ENCODE measurements around the gene UNKL. TPM values are rescaled to one million over a fixed set of nuclear protein-coding genes. Genes with fewer than 3 reads are reported as not detected.

The UNKL gene
- total RNA-seq, 1 donor from 2014 or later, result 43.6 TPM

DNA sequence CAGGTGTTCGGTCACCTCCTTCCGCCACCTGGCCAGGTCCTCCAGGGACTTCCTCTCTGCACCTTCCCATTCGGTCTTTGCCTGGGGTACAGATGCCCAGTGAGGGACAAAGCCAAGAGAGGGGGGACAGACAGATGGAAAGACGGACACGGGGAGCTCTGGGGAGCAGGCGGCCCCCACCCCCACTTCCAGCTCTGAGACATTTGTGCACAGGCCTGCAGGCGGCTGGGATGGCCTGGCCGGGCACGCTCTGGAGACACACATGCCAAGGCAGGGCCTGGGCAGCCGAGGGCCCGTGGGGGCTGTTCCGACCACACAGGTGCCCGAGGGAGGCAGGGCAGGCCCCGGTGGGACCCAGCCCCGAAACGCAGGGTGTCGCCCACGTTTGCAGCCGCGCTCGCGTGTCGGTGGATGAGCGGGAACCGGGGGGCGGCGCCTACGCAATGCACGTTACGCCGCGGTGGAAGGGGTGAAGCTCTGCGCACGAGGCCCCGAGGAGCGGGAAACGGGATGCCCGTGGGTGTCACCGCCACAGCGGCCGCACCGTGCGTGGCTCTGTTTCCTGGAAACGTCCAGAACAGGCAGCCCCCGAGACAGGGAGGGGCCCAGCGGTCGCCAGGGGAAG, 22.3 kb upstream of the UNKL start:
- H3K27me3 Mint-ChIP-seq (ENCODE audit: low read depth), result no peaks in the 10 kb centered on the region
- no peak for DNase-seq (ENCODE audit: low spot score in 2 of 2, unreplicated experiment in 2 of 2)
- H3K9me3 Mint-ChIP-seq, result no peaks in the 10 kb centered on the region
- no peaks in the 10 kb centered on the region for H3K36me3 Mint-ChIP-seq
- no peaks in the 10 kb centered on the region for H3K4me1 Mint-ChIP-seq
- H3K4me3 Mint-ChIP-seq, result no peak overlapping the region
- TF ChIP-seq CTCF (IDR thresholded peaks at IDR 0.05; ENCODE audit: unreplicated experiment), result no peak
- no peak overlapping the region for H3K27ac Mint-ChIP-seq

- H3K27ac Mint-ChIP-seq, result no peak overlapping the region
- no peaks in the 10 kb centered on the region for H3K9me3 Mint-ChIP-seq
- DNase-seq (ENCODE audit: low spot score in 2 of 2, unreplicated experiment in 2 of 2), result no peak
- TF ChIP-seq CTCF (IDR thresholded peaks at IDR 0.05; ENCODE audit: unreplicated experiment), result no peak
- H3K27me3 Mint-ChIP-seq (ENCODE audit: low read depth), result no peaks in the 10 kb centered on the region
- no peaks in the 10 kb centered on the region for H3K4me1 Mint-ChIP-seq
- no peak overlapping the region for H3K4me3 Mint-ChIP-seq
- H3K36me3 Mint-ChIP-seq, result no peaks in the 10 kb centered on the region
Measured at GRCh38 chr16:1435921-1436697, 21.6 kb upstream of the UNKL start.

DNA sequence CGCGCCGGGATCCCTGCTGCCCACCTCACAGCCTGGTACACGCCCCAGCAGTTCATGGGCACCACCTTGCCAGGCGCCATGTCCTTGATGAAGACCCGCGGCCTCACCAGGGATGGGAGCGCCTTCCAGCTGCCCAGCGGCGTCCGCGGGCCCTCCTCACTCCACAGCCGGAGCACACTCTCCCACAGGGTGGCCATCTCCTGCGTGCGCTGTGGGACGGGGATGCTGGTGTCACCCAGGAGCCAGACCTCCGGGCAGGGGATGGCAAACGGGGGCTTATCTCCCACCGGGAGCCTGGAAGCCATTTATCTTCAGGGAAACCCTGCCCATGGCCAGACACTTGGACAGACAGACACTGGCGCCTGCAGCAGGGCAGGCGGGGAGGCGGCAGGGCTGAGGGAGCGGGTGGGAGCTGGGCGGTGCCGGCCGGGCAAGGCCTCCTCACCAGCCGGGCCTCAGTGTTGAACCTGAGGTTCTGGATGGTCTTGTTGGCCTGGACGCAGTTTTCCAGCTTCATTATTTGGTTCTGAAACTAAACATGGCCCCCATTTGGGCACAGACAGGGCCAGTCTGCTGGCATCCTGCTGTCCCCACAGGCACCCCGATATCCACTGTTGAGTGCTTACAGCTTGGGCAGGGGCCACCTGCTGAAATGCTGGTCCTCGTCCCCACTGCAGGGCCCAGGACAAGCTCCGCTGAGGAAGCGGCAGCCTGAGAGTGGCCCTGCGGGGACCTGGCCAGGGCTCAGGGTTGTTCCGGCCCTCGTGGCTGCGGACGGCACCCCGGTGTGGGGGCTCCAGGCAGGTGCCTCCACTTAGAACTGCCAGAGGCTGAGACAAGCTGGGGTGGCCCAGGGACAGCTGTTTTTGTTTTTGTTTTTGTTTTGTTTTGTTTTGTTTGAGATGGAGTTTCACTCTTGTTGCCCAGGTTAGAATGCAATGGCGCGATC, 20.4 kb upstream of the UNKL start:
- Mint-ChIP-seq H3K27me3 (ENCODE audit: low read depth) (no peaks in the 10 kb centered on the region), H3K4me1 (no peaks in the 10 kb centered on the region), H3K4me3 (no peak overlapping the region), H3K27ac (no peak overlapping the region), H3K9me3 (no peaks in the 10 kb centered on the region), H3K36me3 (no peaks in the 10 kb centered on the region)
- TF ChIP-seq CTCF (IDR thresholded peaks at IDR 0.05; ENCODE audit: unreplicated experiment), result no peak
- DNase-seq (ENCODE audit: low spot score in 2 of 2, unreplicated experiment in 2 of 2), result no peak

GRCh38 chr16:1433756-1434155, 19.3 kb upstream of the UNKL start:
- Mint-ChIP-seq H3K27ac (no peak overlapping the region), H3K4me3 (no peak overlapping the region), H3K4me1 (no peaks in the 10 kb centered on the region), H3K36me3 (no peaks in the 10 kb centered on the region), H3K27me3 (ENCODE audit: low read depth) (no peaks in the 10 kb centered on the region), H3K9me3 (no peaks in the 10 kb centered on the region)
- DNase-seq (ENCODE audit: low spot score in 2 of 2, unreplicated experiment in 2 of 2), result no peak
- no peak for TF ChIP-seq CTCF (IDR thresholded peaks at IDR 0.05; ENCODE audit: unreplicated experiment)

GRCh38 chr16:1433263-1433560, 18.7 kb upstream of the UNKL start:
- Mint-ChIP-seq H3K27ac (no peak overlapping the region), H3K9me3 (no peaks in the 10 kb centered on the region), H3K4me3 (no peak overlapping the region), H3K4me1 (no peaks in the 10 kb centered on the region), H3K27me3 (ENCODE audit: low read depth) (no peaks in the 10 kb centered on the region), H3K36me3 (no peaks in the 10 kb centered on the region)
- TF ChIP-seq CTCF (IDR thresholded peaks at IDR 0.05; ENCODE audit: unreplicated experiment), result no peak
- no peak for DNase-seq (ENCODE audit: low spot score in 2 of 2, unreplicated experiment in 2 of 2)
